Measurements from ENCODE around the gene RGS2. TPM values are rescaled to one million over a fixed set of nuclear protein-coding genes. Genes with fewer than 3 reads are reported as not detected.

Gene RGS2
- total and polyA plus RNA-seq, 9 of the 15 experiments (the other 6 are each of a cell fraction or from before 2014, with no cell fraction given), result 2.5 to 5.4 (median 3.8) TPM

DNA sequence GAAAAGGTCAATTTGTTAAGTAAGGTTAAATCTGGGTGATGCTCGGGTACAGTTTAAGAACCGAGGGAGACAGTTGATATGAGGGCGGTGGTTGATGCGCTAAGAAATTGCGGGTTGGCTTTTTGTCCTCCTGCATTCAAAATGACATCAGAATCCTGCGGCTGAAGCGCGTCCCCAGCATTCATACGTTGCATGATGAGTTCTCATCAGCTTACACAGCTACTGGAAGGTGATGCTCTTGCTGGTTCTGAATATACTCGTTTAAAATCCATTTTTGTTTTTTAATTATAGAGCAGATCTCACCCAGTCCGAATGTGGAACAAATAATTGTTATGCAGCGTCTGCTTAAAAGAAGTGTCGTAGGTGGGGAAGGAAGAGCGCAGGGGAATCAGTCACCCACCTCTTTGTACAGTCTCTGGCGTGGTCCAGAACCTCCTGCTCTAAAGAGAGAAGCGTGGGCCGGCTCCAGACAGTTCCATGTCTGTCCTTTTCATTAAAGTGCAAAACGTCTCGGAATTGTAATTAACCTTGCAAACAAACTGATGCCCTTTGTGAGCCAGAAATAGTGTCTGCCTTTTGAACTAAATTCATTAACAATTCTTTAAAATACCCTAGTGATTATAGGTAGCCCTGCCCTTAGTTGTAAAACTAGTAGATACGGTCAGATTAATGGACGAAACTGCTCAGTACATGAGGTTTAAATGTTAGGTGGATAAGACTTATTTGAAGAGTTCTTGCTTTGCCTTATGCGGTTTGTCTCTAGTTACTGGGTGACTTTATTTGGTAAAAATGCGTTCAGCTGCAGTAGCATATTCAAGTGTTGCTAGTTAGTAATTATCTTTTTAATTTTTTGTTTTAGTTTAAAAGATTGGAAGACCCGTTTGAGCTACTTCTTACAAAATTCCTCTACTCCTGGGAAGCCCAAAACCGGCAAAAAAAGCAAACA is 741 bp downstream of the RGS2 start (continued):
- TF ChIP-seq AFF1 (IDR thresholded peaks at IDR 0.05; ENCODE audit: low read depth in 1 of 2, partially characterized antibody in 2 of 2) (peak in 1 of 2 experiments; percentile 10), GABPB2 (CRISPR knock-in tag; conservative IDR thresholded peaks at IDR 0.05) (no peak), IFI16 (CRISPR knock-in tag; IDR thresholded peaks at IDR 0.05) (no peak), HMG20A (CRISPR knock-in tag; conservative IDR thresholded peaks at IDR 0.05) (no peak), RB1 (IDR thresholded peaks at IDR 0.05; ENCODE audit: low read depth) (no peak), MLX (CRISPR knock-in tag; conservative IDR thresholded peaks at IDR 0.05) (no peak), SNRNP70 (optimal IDR thresholded peaks at IDR 0.05; ENCODE audit: low read depth, low read length) (no peak), HCFC1 (IDR thresholded peaks at IDR 0.05; ENCODE audit: low read depth, low read length) (0 out of 2 replicates have a peak, but pooled peaks have one; percentile 33), TCFL5 (CRISPR knock-in tag; conservative IDR thresholded peaks at IDR 0.05) (no peak)
- TF ChIP-seq, protein P1, sequence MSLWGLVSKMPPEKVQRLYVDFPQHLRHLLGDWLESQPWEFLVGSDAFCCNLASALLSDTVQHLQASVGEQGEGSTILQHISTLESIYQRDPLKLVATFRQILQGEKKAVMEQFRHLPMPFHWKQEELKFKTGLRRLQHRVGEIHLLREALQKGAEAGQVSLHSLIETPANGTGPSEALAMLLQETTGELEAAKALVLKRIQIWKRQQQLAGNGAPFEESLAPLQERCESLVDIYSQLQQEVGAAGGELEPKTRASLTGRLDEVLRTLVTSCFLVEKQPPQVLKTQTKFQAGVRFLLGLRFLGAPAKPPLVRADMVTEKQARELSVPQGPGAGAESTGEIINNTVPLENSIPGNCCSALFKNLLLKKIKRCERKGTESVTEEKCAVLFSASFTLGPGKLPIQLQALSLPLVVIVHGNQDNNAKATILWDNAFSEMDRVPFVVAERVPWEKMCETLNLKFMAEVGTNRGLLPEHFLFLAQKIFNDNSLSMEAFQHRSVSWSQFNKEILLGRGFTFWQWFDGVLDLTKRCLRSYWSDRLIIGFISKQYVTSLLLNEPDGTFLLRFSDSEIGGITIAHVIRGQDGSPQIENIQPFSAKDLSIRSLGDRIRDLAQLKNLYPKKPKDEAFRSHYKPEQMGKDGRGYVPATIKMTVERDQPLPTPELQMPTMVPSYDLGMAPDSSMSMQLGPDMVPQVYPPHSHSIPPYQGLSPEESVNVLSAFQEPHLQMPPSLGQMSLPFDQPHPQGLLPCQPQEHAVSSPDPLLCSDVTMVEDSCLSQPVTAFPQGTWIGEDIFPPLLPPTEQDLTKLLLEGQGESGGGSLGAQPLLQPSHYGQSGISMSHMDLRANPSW (CRISPR knock-in tag; IDR thresholded peaks at IDR 0.05), result no peak
- TF ChIP-seq, protein P2, sequence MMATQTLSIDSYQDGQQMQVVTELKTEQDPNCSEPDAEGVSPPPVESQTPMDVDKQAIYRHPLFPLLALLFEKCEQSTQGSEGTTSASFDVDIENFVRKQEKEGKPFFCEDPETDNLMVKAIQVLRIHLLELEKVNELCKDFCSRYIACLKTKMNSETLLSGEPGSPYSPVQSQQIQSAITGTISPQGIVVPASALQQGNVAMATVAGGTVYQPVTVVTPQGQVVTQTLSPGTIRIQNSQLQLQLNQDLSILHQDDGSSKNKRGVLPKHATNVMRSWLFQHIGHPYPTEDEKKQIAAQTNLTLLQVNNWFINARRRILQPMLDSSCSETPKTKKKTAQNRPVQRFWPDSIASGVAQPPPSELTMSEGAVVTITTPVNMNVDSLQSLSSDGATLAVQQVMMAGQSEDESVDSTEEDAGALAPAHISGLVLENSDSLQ (IDR thresholded peaks at IDR 0.05), result no peak
- TF ChIP-seq, protein P3, sequence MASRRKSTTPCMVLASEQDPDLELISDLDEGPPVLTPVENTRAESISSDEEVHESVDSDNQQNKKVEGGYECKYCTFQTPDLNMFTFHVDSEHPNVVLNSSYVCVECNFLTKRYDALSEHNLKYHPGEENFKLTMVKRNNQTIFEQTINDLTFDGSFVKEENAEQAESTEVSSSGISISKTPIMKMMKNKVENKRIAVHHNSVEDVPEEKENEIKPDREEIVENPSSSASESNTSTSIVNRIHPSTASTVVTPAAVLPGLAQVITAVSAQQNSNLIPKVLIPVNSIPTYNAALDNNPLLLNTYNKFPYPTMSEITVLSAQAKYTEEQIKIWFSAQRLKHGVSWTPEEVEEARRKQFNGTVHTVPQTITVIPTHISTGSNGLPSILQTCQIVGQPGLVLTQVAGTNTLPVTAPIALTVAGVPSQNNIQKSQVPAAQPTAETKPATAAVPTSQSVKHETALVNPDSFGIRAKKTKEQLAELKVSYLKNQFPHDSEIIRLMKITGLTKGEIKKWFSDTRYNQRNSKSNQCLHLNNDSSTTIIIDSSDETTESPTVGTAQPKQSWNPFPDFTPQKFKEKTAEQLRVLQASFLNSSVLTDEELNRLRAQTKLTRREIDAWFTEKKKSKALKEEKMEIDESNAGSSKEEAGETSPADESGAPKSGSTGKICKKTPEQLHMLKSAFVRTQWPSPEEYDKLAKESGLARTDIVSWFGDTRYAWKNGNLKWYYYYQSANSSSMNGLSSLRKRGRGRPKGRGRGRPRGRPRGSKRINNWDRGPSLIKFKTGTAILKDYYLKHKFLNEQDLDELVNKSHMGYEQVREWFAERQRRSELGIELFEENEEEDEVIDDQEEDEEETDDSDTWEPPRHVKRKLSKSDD (conservative IDR thresholded peaks at IDR 0.05; ENCODE audit: low read length), result 0 out of 2 replicates have a peak, but pooled peaks have one; percentile 3
